ENCODE data around the gene GCNT1.

The GCNT1 gene

DNA sequence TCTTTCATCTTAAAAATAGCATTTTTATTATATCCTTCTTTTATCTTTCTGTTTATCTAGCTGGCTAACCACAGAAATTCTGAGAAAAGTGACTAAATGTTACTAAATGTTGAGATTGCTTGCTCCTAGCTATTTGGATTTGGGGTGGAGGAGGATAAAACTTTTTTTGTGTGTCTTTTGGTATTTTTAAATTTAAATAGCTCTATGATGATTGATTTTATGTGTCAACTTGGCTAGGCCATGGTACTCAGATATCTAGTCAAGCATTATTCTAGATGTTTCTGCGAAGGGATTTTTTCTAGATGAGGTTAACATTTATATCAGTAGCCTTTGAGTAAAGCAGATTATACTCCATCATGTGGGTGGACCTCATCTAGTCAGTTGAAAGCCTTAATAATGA lies 75.0 kb downstream of the GCNT1 start:
- no peak for DNase-seq (ENCODE audit: low read depth in 2 of 2)

DNA sequence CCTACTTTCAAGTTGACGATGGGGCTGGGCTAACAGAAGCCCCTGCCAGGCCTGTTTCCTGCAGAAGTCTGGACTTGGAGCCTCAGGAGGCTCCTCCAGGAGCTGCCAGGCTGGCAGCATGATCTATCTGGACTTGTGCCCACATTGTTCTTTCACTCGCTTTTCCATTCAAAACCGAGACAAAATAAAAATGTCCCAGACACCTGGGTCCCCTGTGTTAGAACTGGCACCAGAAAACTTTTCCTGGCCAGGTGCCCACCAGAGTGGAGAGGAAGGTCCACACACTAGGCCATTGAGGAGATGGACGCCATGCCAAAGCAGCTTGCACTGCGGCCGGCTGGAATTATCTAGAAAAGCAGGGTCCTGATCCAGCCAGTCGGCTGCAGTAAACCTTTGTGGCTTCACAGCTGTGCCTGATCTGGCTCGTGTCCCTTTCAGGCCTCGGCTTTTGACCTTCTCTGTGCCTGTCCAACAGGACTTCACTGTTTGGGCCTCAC lies 78.2 kb downstream of the GCNT1 start:
- DNase-seq (ENCODE audit: low read depth in 2 of 2): no peak

DNA sequence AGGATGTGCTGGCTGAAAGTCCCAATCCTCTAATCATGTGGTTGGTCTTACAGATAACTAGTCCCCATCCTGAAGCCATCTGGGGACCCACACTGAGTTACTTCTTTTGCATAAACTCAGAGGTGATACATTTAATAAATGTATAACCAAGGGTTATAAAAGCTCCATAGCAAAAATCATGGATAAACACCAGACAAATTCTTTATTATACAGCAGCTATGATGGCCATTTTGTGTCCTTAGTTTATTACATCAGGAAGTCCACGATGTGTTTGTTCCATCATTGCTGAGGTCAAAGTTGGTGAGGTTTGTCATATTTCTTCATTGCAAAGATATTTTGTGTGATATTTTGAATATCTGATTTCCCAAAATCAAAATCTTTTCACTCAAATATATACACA lies 80.2 kb downstream of the GCNT1 start:
- no peak for DNase-seq (ENCODE audit: low read depth in 2 of 2)

DNA sequence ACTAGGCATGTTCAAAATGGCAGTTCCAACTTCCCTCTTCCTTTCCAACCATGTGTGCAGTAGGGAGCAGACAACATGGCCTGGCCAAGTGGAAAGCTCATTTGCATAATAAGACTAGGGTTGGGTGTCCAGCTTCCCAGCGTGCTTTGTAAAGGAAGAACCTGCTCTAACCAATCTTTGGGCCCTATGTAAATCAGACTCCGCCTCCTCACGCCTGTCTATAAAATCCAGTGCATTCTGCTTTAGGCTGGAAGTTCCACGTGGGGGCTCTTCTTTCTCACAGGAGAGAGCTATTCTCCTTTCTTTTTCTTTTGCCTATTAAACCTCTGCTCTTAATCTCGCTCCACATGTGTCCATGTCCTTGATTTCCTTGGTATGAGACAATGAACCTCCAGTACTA lies 83.4 kb downstream of the GCNT1 start:
- DNase-seq (ENCODE audit: low read depth in 2 of 2): no peak

DNA sequence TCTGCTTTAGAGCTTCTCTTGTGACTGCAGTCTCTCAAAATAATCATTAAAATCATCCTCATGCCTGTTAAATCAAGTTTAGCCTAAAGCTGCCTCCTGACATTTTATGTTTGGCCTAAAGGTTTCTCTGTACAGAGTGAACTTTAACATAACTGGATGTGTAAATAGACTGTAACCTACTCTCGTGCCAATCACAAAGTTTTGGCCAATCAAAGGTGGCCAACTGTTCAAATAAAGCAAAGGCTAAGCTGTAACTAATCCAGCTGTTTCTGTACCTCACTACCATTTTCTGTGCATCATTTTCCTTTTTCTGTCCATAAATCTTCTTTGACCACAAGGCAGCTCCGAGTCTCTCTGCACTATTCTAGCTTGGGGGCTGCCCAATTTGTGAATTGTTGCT lies 86.2 kb downstream of the GCNT1 start:
- DNase-seq (ENCODE audit: low read depth in 2 of 2): no peak

DNA sequence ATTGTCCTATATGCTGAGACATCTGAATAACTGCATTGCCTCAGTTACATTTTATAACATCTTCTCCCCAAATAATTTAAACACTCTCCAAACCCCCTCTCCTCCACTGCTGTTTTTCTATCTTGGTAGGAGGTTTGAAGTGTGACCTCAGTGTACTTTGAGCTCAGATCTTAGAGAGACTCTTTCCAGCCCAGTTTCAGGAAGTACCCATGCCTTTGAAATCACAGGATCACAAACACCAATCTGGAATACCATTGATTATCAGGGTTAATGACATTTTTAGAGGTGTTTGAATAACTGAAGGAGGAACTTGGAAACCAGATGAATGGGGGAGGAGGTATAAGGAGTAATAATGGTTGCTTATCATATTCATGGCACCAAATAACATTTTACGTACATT lies 93.2 kb downstream of the GCNT1 start:
- DNase-seq (ENCODE audit: low read depth in 2 of 2): no peak

DNA sequence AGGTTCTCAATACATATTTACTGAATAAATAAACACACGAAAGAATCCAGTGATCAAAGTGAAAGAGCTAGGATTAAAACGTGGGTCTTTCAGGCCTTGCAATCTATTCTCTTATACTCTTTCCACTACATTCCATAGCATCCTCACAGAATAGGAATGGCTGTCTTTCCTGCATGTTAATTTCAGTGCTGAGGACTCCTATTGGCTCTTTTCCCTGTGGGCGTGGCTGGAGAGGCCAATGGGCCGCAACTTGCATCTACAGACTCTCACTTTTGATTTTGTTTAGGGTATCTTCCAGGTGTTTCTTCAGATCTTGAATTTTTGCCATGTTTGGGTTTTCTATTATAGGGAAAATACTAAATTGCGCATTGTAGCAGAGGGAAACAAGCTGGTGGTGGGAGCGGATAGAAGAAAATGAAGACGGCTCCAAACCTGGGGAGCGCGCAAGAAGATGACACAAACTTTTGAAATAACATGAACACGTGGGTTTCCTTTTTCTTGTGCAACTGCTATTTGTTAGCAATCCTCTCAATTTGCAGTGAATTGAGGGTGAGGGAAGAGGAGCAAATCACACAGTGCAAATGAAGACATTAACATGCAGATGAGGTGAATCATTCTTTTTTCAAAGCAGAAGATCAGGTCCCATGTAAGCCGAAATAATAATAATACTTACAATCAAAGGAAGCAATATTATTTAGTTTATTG lies 93.9 kb downstream of the GCNT1 start:
- DNase-seq (ENCODE audit: low read depth in 2 of 2): no peak

DNA sequence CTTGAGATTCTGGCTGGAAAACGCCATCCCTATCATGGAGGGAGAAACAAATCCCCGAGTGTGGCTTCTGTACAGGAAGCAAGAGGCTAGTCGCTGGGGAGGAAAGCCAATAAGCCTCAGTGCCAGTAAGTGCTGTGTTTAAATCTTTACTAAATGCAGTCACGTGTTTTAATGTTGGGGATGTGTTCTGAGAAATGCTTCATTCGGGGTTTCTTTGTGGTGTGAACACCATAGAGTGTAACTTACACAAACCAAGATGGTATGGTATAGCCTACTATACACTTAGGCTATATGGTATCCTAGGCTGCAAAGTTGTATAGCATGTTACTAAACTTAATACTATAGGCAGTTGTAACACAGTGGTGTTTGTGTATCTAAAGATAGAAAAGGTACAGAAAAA lies 94.7 kb downstream of the GCNT1 start:
- no peak for DNase-seq (ENCODE audit: low read depth in 2 of 2)
